ENCODE results near the gene RPS21.
"Not testable (repeated sequence)": the region's sequence is repeated elsewhere in the genome, so short reads cannot be mapped to it uniquely, and the experiment has no call there.

Gene RPS21

DNA sequence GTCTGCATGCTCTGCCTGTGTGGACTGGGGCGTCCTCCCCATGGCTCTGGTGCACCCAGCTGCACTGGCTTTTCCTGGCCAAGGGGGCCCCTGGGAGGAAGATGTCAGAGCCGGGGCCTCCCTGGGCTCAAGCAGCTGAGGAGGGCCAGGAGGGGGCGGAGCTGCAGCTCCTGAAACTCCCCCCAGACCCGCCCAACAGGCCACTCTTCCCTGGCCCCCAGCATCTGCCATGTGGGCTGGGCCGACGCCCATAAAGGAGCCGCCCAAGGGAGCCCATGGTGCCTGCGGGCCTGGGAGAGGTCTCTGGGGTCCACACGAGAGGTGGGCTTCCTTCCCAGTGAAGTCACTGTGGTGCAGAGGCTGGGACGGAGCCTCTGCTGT is 36.4 kb downstream of the RPS21 start:
- Histone ChIP-seq H2BK5ac (ENCODE audit: low read depth, low read length, poor library complexity, severe bottlenecking) (no peak overlapping the region), H3K4me2 (ENCODE audit: low read length, poor library complexity, severe bottlenecking) (no peak overlapping the region), H3K18ac (ENCODE audit: low read depth in 1 of 2, low read length in 2 of 2) (no peak overlapping the region), H4K8ac (ENCODE audit: low read length) (no peak overlapping the region), H3K36me3 (ENCODE audit: control insufficient read depth in 1 of 2, insufficient read depth in 2 of 2, low read depth in 1 of 2, low read length in 2 of 2) (no peaks in the 10 kb centered on the region), H4K91ac (ENCODE audit: low read length) (no peak overlapping the region), H3K9ac (ENCODE audit: low read length) (no peak overlapping the region), H3K27ac (ENCODE audit: low read length, poor library complexity, severe bottlenecking) (no peak overlapping the region), H2AK5ac (ENCODE audit: low read length, severe bottlenecking) (no peak overlapping the region), H2BK15ac (ENCODE audit: low read depth, poor library complexity, severe bottlenecking) (no peak overlapping the region), H2BK12ac (ENCODE audit: low read length in 2 of 2) (no peak overlapping the region), H3K27me3 (ENCODE audit: control insufficient read depth in 1 of 2, insufficient read depth in 1 of 2, low read length in 2 of 2) (peaks cover 4 to 65% of the 10 kb centered on the region in 2 experiments), H3K79me1 (replicated peaks; ENCODE audit: low read length, poor library complexity, severe bottlenecking) (no peaks in the 10 kb centered on the region), H3K4me3 (ENCODE audit: insufficient read depth in 1 of 2, low read depth in 1 of 2, low read length in 2 of 2) (no peak overlapping the region), H2AFZ (ENCODE audit: low read depth, low read length) (no peak overlapping the region), H3K4me1 (ENCODE audit: control insufficient read depth, insufficient read depth, low read depth, low read length) (peaks cover 5% of the 10 kb centered on the region), H3K4ac (ENCODE audit: low read depth in 1 of 2, low read length in 2 of 2) (no peak overlapping the region), H2BK120ac (ENCODE audit: low read depth, low read length) (no peak overlapping the region), H3K14ac (ENCODE audit: low read length in 2 of 2) (no peak overlapping the region), H3K9me3 (ENCODE audit: control insufficient read depth, low read length) (no peaks in the 10 kb centered on the region), H3K23ac (ENCODE audit: low read length in 2 of 2) (no peak overlapping the region)
- WGBS = 53% methylated on average over 10 of the region's 10 CpGs
- DNase-seq = no peak

DNA sequence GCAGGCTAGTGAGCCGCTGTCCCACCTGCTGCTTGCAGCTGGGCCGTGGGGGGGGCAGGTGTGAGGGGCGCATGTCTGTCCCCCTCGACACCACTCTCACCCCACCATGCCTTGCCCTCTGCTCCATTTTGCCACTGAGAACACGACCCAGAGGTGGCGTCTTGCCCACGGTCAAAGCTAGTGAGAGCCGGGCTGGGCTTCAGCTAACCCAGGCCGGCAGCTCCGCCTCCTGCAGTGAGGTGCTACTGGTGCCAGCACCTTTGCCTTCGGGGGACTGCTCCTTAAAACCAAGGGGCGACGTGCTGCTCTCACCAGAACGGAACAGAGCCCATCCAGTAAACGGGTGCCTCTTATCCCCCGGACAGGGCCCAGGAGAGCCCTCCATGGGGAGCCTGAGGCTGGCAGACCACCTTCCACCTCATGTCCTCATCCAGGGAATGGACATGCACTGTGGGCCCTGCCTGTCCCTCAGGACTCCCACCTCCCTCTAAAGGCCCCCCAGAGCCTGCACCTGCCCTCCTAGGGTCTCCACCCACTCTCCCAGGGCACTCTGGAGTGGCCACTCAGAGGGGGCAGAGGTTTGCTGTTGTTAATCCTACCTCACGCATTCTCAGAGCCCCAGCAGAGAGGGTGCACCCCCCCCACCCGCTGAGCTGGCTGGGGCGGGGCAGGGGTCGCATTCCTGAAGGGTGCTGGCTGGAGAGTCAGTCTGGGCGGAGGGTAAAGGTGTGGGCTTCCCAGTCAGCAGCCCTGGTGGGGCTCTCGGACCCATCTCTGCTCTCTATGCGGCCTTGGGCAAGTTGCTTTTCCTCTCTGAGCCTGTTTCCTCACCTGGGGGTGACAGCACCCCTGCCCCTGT is 37.6 kb downstream of the RPS21 start:
- no peaks in the 10 kb centered on the region for H3K79me1 ChIP-seq (replicated peaks; ENCODE audit: low read length, poor library complexity, severe bottlenecking)
- no peak overlapping the region for H2BK5ac ChIP-seq (ENCODE audit: low read depth, low read length, poor library complexity, severe bottlenecking)
- no peak overlapping the region for H3K4me2 ChIP-seq (ENCODE audit: low read length, poor library complexity, severe bottlenecking)
- H3K27me3 ChIP-seq (ENCODE audit: control insufficient read depth in 1 of 2, insufficient read depth in 1 of 2, low read length in 2 of 2) = peaks cover 15 to 66% of the 10 kb centered on the region in 2 experiments
- DNase-seq = no peak
- H3K23ac ChIP-seq (ENCODE audit: low read length in 2 of 2) = no peak overlapping the region
- H3K9me3 ChIP-seq (ENCODE audit: control insufficient read depth, low read length) = no peaks in the 10 kb centered on the region
- H4K91ac ChIP-seq (ENCODE audit: low read length) = peak overlapping the region; percentile 46
- no peak overlapping the region for H2BK12ac ChIP-seq (ENCODE audit: low read length in 2 of 2)
- no peak overlapping the region for H4K8ac ChIP-seq (ENCODE audit: low read length)
- no peak overlapping the region for H2BK120ac ChIP-seq (ENCODE audit: low read depth, low read length)
- H3K36me3 ChIP-seq (ENCODE audit: control insufficient read depth in 1 of 2, insufficient read depth in 2 of 2, low read depth in 1 of 2, low read length in 2 of 2) = no peaks in the 10 kb centered on the region
- no peak overlapping the region for H3K4ac ChIP-seq (ENCODE audit: low read depth in 1 of 2, low read length in 2 of 2)
- no peak overlapping the region for H3K4me3 ChIP-seq (ENCODE audit: insufficient read depth in 1 of 2, low read depth in 1 of 2, low read length in 2 of 2)
- H2AFZ ChIP-seq (ENCODE audit: low read depth, low read length) = no peak overlapping the region
- H2BK15ac ChIP-seq (ENCODE audit: low read depth, poor library complexity, severe bottlenecking) = no peak overlapping the region
- peaks cover 10% of the 10 kb centered on the region for H3K4me1 ChIP-seq (ENCODE audit: control insufficient read depth, insufficient read depth, low read depth, low read length)
- H3K14ac ChIP-seq (ENCODE audit: low read length in 2 of 2) = no peak overlapping the region
- WGBS = 76% methylated on average over 23 of the region's 23 CpGs
- H3K18ac ChIP-seq (ENCODE audit: low read depth in 1 of 2, low read length in 2 of 2) = no peak overlapping the region
- H3K27ac ChIP-seq (ENCODE audit: low read length, poor library complexity, severe bottlenecking) = no peak overlapping the region
- no peak overlapping the region for H3K9ac ChIP-seq (ENCODE audit: low read length)
- H2AK5ac ChIP-seq (ENCODE audit: low read length, severe bottlenecking) = no peak overlapping the region

DNA sequence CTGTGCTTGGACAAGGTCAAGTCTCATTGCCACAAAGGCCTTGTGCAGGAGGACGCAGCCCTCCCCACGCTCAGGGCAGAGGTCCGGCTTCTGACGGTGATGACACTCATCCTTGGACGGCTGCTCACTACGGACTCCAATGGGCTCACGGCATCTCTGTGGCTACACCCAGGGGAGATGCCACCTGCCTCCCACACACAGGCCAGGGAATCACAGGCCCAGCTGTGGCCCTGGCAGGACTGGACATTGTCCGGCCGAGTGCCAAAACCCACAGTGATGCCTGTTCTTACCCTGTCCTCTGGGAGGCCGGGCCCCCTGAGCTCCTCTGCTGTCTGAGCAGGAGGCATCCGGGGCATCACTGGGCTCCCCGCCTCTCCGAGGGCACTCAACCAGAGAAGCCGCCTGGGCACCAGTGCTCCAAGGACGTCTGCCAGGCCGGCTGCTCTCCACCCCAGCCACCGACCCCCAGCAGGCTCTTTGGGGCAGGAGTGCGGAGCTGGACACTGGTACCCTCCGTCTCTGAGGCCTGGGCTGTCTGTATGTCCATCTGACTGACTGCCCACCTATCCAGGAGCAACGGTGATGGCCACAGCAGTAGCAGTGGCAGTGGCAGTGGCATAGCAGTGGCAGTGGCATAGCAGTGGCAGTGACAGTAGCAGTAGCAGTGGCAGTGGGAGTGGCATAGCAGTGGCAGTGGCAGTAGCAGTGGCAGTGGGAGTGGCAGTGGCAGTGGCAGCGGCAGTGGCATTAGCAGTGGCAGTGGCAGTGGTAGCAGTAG is 38.6 kb downstream of the RPS21 start:
- Histone ChIP-seq H2BK120ac (ENCODE audit: low read depth, low read length) (no peak overlapping the region), H3K4ac (ENCODE audit: low read depth in 1 of 2, low read length in 2 of 2) (no peak overlapping the region), H3K27ac (ENCODE audit: low read length, poor library complexity, severe bottlenecking) (no peak overlapping the region), H2BK12ac (ENCODE audit: low read length in 2 of 2) (no peak overlapping the region), H3K79me1 (replicated peaks; ENCODE audit: low read length, poor library complexity, severe bottlenecking) (no peaks in the 10 kb centered on the region), H3K9ac (ENCODE audit: low read length) (no peak overlapping the region), H2BK15ac (ENCODE audit: low read depth, poor library complexity, severe bottlenecking) (no peak overlapping the region), H3K4me2 (ENCODE audit: low read length, poor library complexity, severe bottlenecking) (no peak overlapping the region), H2AK5ac (ENCODE audit: low read length, severe bottlenecking) (no peak overlapping the region), H4K8ac (ENCODE audit: low read length) (no peak overlapping the region), H2BK5ac (ENCODE audit: low read depth, low read length, poor library complexity, severe bottlenecking) (no peak overlapping the region), H3K18ac (ENCODE audit: low read depth in 1 of 2, low read length in 2 of 2) (no peak overlapping the region), H3K14ac (ENCODE audit: low read length in 2 of 2) (peak overlapping the region in 1 of 2 experiments; percentile 68), H4K91ac (ENCODE audit: low read length) (no peak overlapping the region), H3K4me3 (ENCODE audit: insufficient read depth in 1 of 2, low read depth in 1 of 2, low read length in 2 of 2) (no peak overlapping the region), H3K9me3 (ENCODE audit: control insufficient read depth, low read length) (no peaks in the 10 kb centered on the region), H3K27me3 (ENCODE audit: control insufficient read depth in 1 of 2, insufficient read depth in 1 of 2, low read length in 2 of 2) (peaks cover 25 to 66% of the 10 kb centered on the region in 2 experiments), H3K4me1 (ENCODE audit: control insufficient read depth, insufficient read depth, low read depth, low read length) (peaks cover 10% of the 10 kb centered on the region), H3K36me3 (ENCODE audit: control insufficient read depth in 1 of 2, insufficient read depth in 2 of 2, low read depth in 1 of 2, low read length in 2 of 2) (no peaks in the 10 kb centered on the region), H2AFZ (ENCODE audit: low read depth, low read length) (no peak overlapping the region), H3K23ac (ENCODE audit: low read length in 2 of 2) (no peak overlapping the region)
- DNase-seq = no peak
- 87% methylated on average over 21 of the region's 21 CpGs for WGBS

DNA sequence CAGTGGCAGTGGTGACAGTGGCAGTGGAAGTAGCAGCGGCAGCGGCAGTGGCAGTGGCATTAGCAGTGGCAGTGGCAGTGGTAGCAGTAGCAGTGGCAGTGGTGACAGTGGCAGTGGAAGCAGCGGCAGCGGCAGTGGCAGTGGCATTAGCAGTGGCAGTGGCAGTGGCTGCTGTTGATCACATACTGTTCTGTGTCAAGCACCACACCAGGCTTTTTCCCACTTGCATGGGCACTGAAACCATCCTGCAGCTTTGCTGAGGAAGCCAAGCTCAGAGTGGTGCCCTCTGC is 39.1 kb downstream of the RPS21 start:
- not testable (repeated sequence) for H2BK12ac ChIP-seq (ENCODE audit: low read length in 2 of 2); H3K4me3 ChIP-seq (ENCODE audit: insufficient read depth in 1 of 2, low read depth in 1 of 2, low read length in 2 of 2); H2BK5ac ChIP-seq (ENCODE audit: low read depth, low read length, poor library complexity, severe bottlenecking); H2AFZ ChIP-seq (ENCODE audit: low read depth, low read length); H2BK120ac ChIP-seq (ENCODE audit: low read depth, low read length); H3K9ac ChIP-seq (ENCODE audit: low read length); H3K79me1 ChIP-seq (replicated peaks; ENCODE audit: low read length, poor library complexity, severe bottlenecking); H3K23ac ChIP-seq (ENCODE audit: low read length in 2 of 2); H2AK5ac ChIP-seq (ENCODE audit: low read length, severe bottlenecking); H4K91ac ChIP-seq (ENCODE audit: low read length); DNase-seq; H3K18ac ChIP-seq (ENCODE audit: low read depth in 1 of 2, low read length in 2 of 2); H3K14ac ChIP-seq (ENCODE audit: low read length in 2 of 2); H3K4me2 ChIP-seq (ENCODE audit: low read length, poor library complexity, severe bottlenecking); H3K4ac ChIP-seq (ENCODE audit: low read depth in 1 of 2, low read length in 2 of 2); H3K36me3 ChIP-seq (ENCODE audit: control insufficient read depth in 1 of 2, insufficient read depth in 2 of 2, low read depth in 1 of 2, low read length in 2 of 2); H4K8ac ChIP-seq (ENCODE audit: low read length); H3K4me1 ChIP-seq (ENCODE audit: control insufficient read depth, insufficient read depth, low read depth, low read length); H2BK15ac ChIP-seq (ENCODE audit: low read depth, poor library complexity, severe bottlenecking); H3K27ac ChIP-seq (ENCODE audit: low read length, poor library complexity, severe bottlenecking); H3K9me3 ChIP-seq (ENCODE audit: control insufficient read depth, low read length)
- 100% methylated on average over 4 of the region's 4 CpGs for WGBS
- H3K27me3 ChIP-seq (ENCODE audit: control insufficient read depth in 1 of 2, insufficient read depth in 1 of 2, low read length in 2 of 2) = peaks cover 31 to 70% of the 10 kb centered on the region in 2 experiments

All from mesenchymal stem cell (in vitro differentiated cells and primary cell).